Mesendoderm (in vitro differentiated cells): ENCODE measurements around the gene SHTN1.

Experiments
- DNase-seq: peaks from one replicate; pipeline ENCODE4 v3.0.0; 2013
- H2AK5ac ChIP-seq: 2 replicates; pipeline ENCODE4 v1.6.1; 2013; ENCODE audit warnings: low read length, inconsistent platforms
- H2BK120ac ChIP-seq: 2 replicates; pipeline ENCODE4 v1.6.1; 2013; ENCODE audit warnings: low read depth, mild to moderate bottlenecking, low read length, moderate library complexity, mixed read lengths
- H2BK15ac ChIP-seq: replicated peaks from 2 replicates; pipeline ENCODE4 v1.6.1; 2013; ENCODE audit warnings: low read depth, mild to moderate bottlenecking, moderate library complexity
- H2BK5ac ChIP-seq: 2 replicates; pipeline ENCODE4 v1.6.1; 2013; ENCODE audit warnings: low read length, inconsistent platforms
- H3K18ac ChIP-seq: 2 replicates; pipeline ENCODE4 v1.6.1; 2013; ENCODE audit warnings: mild to moderate bottlenecking, low read length, mixed read lengths
- H3K23ac ChIP-seq: one replicate; pipeline ENCODE4 v1.6.1; 2013; ENCODE audit warnings: low read length
- H3K27ac ChIP-seq: 2 replicates; pipeline ENCODE4 v1.5.1; 2013; ENCODE audit warnings: low read depth, mild to moderate bottlenecking, inconsistent platforms, low read length, moderate library complexity
- H3K27me3 ChIP-seq: 2 replicates; pipeline ENCODE4 v1.6.1; 2013; ENCODE audit warnings: low read length, control low read depth, mild to moderate bottlenecking, inconsistent platforms; ENCODE audit not compliant: insufficient read depth, poor library complexity
- H3K36me3 ChIP-seq: 2 replicates; pipeline ENCODE4 v1.6.1; 2013; ENCODE audit warnings: low read length, inconsistent platforms; ENCODE audit not compliant: control insufficient read depth, insufficient read depth
- H3K4ac ChIP-seq: one replicate; pipeline ENCODE4 v1.6.1; 2013; ENCODE audit warnings: low read depth, mild to moderate bottlenecking, low read length, moderate library complexity
- H3K4me1 ChIP-seq: 2 replicates; pipeline ENCODE4 v1.6.1; 2013; ENCODE audit warnings: low read depth, low read length, inconsistent platforms; ENCODE audit not compliant: control insufficient read depth
- H3K4me2 ChIP-seq: 2 replicates; pipeline ENCODE4 v1.6.1; 2013; ENCODE audit warnings: low read length
- H3K4me3 ChIP-seq: 2 replicates; pipeline ENCODE4 v1.5.1; 2013; ENCODE audit warnings: mild to moderate bottlenecking, low read length
- H3K56ac ChIP-seq: one replicate; pipeline ENCODE4 v1.6.1; 2013; ENCODE audit warnings: low read length
- H3K79me1 ChIP-seq: 2 replicates; pipeline ENCODE4 v1.6.1; 2013; ENCODE audit warnings: low read length, inconsistent platforms
- H3K79me2 ChIP-seq: 2 replicates; pipeline ENCODE4 v1.6.1; 2013; ENCODE audit warnings: mild to moderate bottlenecking, low read length; ENCODE audit not compliant: control insufficient read depth, insufficient read depth
- H3K9ac ChIP-seq: 2 replicates; pipeline ENCODE4 v1.6.1; 2013; ENCODE audit warnings: low read length, inconsistent platforms
- H4K5ac ChIP-seq: one replicate; pipeline ENCODE4 v1.6.1; 2013; ENCODE audit warnings: low read length
- H4K8ac ChIP-seq: one replicate; pipeline ENCODE4 v1.6.1; 2013; ENCODE audit warnings: low read depth, mild to moderate bottlenecking, control low read depth, low read length, moderate library complexity
- WGBS: extraction: QIAGEN DNeasy Blood & Tissue Kit; methylation state at CpG from one replicate; pipeline ENCODE4 v1.1.7; 2013; ENCODE audit warnings: low lambda C conversion rate, missing lambda C conversion rate; ENCODE audit not compliant: insufficient coverage; ENCODE audit errors: extremely low coverage; 5-methylcytosine and 5-hydroxymethylcytosine counted together

Gene SHTN1

DNA sequence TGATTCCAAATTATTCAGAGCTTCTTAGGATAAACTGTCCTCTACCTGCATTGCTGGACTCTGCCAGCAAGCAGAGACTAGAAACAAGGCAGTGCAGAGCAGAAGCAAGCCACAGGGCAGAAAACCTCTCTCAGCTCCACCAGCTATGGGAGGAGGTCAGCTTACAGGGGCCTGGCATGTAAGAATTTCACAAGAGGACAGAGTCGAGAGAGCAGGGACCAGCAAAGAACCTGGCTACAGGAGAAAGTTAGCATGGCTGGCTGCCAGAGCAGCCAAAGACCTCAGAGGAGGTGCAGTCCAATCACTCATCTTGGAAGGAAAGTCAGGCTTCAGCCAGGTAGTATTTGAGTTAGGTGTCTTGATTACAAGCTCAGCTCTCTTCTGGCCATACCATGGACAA lies 92.8 kb downstream of the SHTN1 start:
- H3K27ac ChIP-seq = no peak overlapping the region
- no peaks in the 10 kb centered on the region for H3K79me1 ChIP-seq
- H3K18ac ChIP-seq = no peak overlapping the region
- no peak overlapping the region for H3K4ac ChIP-seq
- no peaks in the 10 kb centered on the region for H3K36me3 ChIP-seq
- no peak overlapping the region for H3K23ac ChIP-seq
- no peak overlapping the region for H2BK15ac ChIP-seq
- H3K27me3 ChIP-seq = no peaks in the 10 kb centered on the region
- WGBS = no CpG with 5 or more reads among the region's 1 CpG
- H3K4me1 ChIP-seq = no peaks in the 10 kb centered on the region
- no peak overlapping the region for H4K8ac ChIP-seq
- DNase-seq = no peak
- H2AK5ac ChIP-seq = no peak overlapping the region
- no peak overlapping the region for H3K56ac ChIP-seq
- no peak overlapping the region for H3K4me2 ChIP-seq
- no peak overlapping the region for H4K5ac ChIP-seq
- no peak overlapping the region for H3K9ac ChIP-seq
- H3K4me3 ChIP-seq = no peak overlapping the region
- H2BK120ac ChIP-seq = no peak overlapping the region
- no peak overlapping the region for H2BK5ac ChIP-seq
- no peaks in the 10 kb centered on the region for H3K79me2 ChIP-seq

DNA sequence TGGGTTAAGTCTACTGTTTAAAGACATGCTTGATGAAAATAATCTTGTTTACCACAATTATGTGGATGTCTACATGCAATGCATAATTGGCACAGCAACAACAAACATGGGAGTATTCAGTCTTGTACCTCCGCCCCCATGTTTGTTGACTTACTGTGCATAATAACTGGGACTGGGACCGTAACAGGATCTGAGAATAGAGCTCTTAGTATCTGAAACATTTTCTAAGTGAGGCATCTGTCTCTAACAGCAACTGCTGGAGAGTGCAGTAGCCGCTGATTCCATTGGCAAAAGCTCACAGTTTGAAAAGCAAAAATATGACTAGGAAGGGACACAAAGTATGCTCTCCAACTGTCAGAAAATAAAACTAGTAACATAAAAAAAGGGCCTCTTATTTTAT lies 94.1 kb downstream of the SHTN1 start:
- H3K27ac ChIP-seq = no peak overlapping the region
- no peak for DNase-seq

DNA sequence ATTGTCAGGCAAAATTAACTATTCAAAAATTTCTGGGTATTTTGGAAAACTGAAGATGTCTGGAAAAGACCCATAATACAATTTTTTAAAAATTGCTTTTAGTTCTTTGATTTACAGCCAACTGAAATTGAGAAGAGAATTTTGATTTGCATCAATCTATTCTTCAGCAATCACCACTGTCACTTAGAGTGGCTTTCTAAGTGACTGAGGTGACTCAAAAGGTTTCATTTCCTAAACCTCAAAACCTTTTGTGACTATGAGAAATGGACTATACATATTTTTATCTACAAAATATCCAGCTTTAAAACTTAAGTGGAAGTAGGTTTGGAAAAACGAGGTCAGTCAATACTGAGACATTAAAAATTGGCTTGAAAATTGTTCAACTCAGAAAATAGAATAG lies 95.7 kb downstream of the SHTN1 start:
- H4K8ac ChIP-seq = no peak overlapping the region
- H2BK5ac ChIP-seq = no peak overlapping the region
- H4K5ac ChIP-seq = no peak overlapping the region
- no peaks in the 10 kb centered on the region for H3K36me3 ChIP-seq
- H3K18ac ChIP-seq = no peak overlapping the region
- H3K27me3 ChIP-seq = no peaks in the 10 kb centered on the region
- no peak overlapping the region for H3K27ac ChIP-seq
- no peak overlapping the region for H3K4me3 ChIP-seq
- no CpG with 5 or more reads among the region's 1 CpG for WGBS
- no peak overlapping the region for H2AK5ac ChIP-seq
- no peak overlapping the region for H3K23ac ChIP-seq
- H3K79me2 ChIP-seq = no peaks in the 10 kb centered on the region
- H2BK120ac ChIP-seq = no peak overlapping the region
- no peaks in the 10 kb centered on the region for H3K79me1 ChIP-seq
- DNase-seq = no peak
- no peaks in the 10 kb centered on the region for H3K4me1 ChIP-seq
- no peak overlapping the region for H3K56ac ChIP-seq
- H3K4ac ChIP-seq = no peak overlapping the region
- H3K9ac ChIP-seq = no peak overlapping the region
- no peak overlapping the region for H2BK15ac ChIP-seq
- no peak overlapping the region for H3K4me2 ChIP-seq

More for the DNA sequence above, 94.1 kb downstream of the SHTN1 start:
- Histone ChIP-seq H2BK15ac (no peak overlapping the region), H4K8ac (no peak overlapping the region), H3K79me1 (no peaks in the 10 kb centered on the region), H2AK5ac (no peak overlapping the region), H3K4me1 (no peaks in the 10 kb centered on the region), H3K56ac (no peak overlapping the region), H3K18ac (no peak overlapping the region), H3K23ac (no peak overlapping the region), H3K4me2 (no peak overlapping the region), H3K4me3 (no peak overlapping the region), H3K27me3 (no peaks in the 10 kb centered on the region), H3K36me3 (no peaks in the 10 kb centered on the region), H2BK120ac (no peak overlapping the region), H2BK5ac (no peak overlapping the region), H3K9ac (no peak overlapping the region), H3K79me2 (no peaks in the 10 kb centered on the region), H3K4ac (no peak overlapping the region), H4K5ac (no peak overlapping the region)
- no CpG with 5 or more reads among the region's 3 CpGs for WGBS

DNA sequence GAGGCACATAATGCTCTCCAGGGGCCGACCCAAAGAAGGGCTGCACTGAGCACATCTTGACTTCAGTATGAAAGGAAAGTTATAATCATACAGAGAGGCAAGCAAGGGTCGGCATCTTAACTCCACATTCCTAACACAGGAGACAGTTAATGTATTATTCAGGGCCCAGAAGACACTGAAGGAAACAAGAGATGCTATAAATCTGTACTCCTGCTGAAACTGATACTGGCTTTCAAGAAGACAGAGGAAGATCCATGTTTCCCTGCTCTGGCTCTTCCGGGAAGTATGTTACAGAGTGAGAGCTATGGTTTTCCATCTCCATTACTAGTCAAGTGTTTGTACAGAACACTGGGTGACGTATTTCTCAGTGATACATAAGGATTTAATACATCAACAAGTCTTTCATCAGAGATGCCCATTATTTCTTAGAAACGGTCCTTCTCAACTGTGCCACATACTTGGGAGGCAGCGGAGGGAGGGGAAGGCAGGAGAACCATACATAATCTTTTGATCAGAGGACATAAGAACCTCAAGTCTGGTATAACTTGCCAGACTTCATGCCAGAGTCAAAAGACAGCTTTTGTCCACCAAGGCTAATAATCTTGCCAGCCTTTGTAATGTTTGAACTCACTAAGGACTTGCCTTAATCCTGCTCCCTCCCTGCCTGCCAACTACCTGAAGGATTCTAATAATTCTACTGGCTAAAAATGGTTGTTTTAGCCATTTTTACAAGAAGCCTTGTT lies 97.6 kb downstream of the SHTN1 start:
- Histone ChIP-seq H2AK5ac (no peak overlapping the region), H4K5ac (no peak overlapping the region), H3K4me2 (no peak overlapping the region), H3K79me1 (no peaks in the 10 kb centered on the region), H3K9ac (no peak overlapping the region), H2BK15ac (no peak overlapping the region), H3K23ac (no peak overlapping the region), H3K79me2 (no peaks in the 10 kb centered on the region), H2BK120ac (no peak overlapping the region), H3K36me3 (no peaks in the 10 kb centered on the region), H2BK5ac (no peak overlapping the region), H3K27ac (no peak overlapping the region), H3K4ac (no peak overlapping the region), H4K8ac (no peak overlapping the region), H3K18ac (no peak overlapping the region), H3K27me3 (no peaks in the 10 kb centered on the region), H3K4me1 (no peaks in the 10 kb centered on the region), H3K56ac (no peak overlapping the region), H3K4me3 (no peak overlapping the region)
- WGBS = no CpG with 5 or more reads among the region's 6 CpGs
- DNase-seq = no peak

- Histone ChIP-seq H2BK120ac (no peak overlapping the region), H3K4me3 (no peak overlapping the region), H3K79me1 (no peaks in the 10 kb centered on the region), H2AK5ac (no peak overlapping the region), H3K18ac (no peak overlapping the region), H3K4me1 (no peaks in the 10 kb centered on the region), H3K56ac (no peak overlapping the region), H3K27ac (no peak overlapping the region), H3K27me3 (no peaks in the 10 kb centered on the region), H3K4ac (no peak overlapping the region), H2BK5ac (no peak overlapping the region), H3K4me2 (no peak overlapping the region), H3K79me2 (no peaks in the 10 kb centered on the region), H3K23ac (no peak overlapping the region), H3K36me3 (no peaks in the 10 kb centered on the region), H3K9ac (no peak overlapping the region), H4K8ac (no peak overlapping the region), H4K5ac (no peak overlapping the region), H2BK15ac (no peak overlapping the region)
- DNase-seq = no peak
- WGBS = no CpG with 5 or more reads among the region's 3 CpGs
Measured at GRCh38 chr10:116905845-116906210, 99.2 kb downstream of the SHTN1 start.

DNA sequence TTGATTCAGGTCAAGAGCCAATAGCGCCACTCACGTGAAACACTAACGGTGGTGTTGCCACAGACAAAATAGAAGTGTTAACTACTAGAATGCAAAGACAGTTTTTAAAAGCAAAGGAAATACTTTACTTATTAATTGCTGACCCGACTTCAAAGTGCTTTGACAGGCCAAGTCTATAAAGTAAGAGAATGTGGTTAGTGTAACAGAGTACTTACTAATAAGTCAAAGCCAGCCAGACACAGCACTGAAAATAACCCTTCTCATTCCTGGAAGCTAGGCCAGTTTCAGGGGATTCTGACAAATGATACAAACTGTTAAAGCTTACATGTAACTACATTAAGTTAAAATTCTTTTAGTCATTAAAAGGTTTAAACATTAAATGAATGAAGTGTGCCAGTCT lies 105.4 kb downstream of the SHTN1 start:
- H4K8ac ChIP-seq = no peak overlapping the region
- H2BK15ac ChIP-seq = no peak overlapping the region
- WGBS = no CpG with 5 or more reads among the region's 4 CpGs

More for the DNA sequence above, 105.4 kb downstream of the SHTN1 start:
- Histone ChIP-seq H3K79me2 (no peaks in the 10 kb centered on the region), H3K4me3 (no peak overlapping the region), H2BK5ac (no peak overlapping the region), H3K36me3 (no peaks in the 10 kb centered on the region), H3K18ac (no peak overlapping the region), H3K56ac (no peak overlapping the region), H3K23ac (peak overlapping the region; percentile 53), H4K5ac (no peak overlapping the region), H2AK5ac (no peak overlapping the region), H3K79me1 (no peaks in the 10 kb centered on the region), H3K9ac (no peak overlapping the region), H3K4me1 (no peaks in the 10 kb centered on the region), H3K4me2 (no peak overlapping the region), H3K4ac (no peak overlapping the region), H3K27me3 (no peaks in the 10 kb centered on the region), H3K27ac (no peak overlapping the region), H2BK120ac (no peak overlapping the region)
- no peak for DNase-seq
